ENCODE results near the gene NTN4.

Gene NTN4

DNA sequence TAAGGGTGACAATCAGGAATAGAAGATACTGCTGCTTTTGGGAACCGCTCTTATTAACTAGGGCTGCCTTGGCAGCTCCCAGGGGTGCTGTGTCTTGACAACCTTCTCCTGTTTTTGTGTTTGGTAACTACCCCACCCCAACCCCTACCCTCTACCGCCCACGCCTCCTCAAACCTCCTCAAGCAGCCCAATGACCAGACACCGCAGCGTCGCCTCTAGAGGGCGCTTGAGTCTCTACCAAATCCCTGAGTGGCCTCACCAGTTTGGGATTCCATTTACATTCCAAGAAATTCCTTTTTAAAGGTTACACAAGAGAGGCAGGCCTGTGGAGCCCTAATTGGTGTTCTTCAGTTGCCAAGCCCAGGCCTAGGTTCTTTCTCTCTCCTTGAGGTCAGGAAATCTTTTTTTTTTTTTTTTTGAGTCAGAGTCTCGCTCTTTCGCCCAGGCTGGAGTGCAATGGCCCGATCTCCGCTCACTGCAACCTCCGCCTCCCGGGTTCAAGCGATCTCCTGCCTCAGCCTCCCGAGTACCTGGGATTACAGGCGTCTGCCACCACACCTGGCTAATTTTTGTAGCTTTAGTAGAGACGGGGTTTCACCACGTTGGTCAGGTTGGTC, 166.9 kb downstream of the NTN4 start:
- TF ChIP-seq FOXP2 (optimal IDR thresholded peaks at IDR 0.05; ENCODE audit: borderline replicate concordance, extremely low read depth, extremely low read length, insufficient read depth), result no peak
- TF ChIP-seq POLR2AphosphoS5 (IDR thresholded peaks at IDR 0.05; ENCODE audit: low read depth, low read length), result no peak
- TF ChIP-seq, protein P1, sequence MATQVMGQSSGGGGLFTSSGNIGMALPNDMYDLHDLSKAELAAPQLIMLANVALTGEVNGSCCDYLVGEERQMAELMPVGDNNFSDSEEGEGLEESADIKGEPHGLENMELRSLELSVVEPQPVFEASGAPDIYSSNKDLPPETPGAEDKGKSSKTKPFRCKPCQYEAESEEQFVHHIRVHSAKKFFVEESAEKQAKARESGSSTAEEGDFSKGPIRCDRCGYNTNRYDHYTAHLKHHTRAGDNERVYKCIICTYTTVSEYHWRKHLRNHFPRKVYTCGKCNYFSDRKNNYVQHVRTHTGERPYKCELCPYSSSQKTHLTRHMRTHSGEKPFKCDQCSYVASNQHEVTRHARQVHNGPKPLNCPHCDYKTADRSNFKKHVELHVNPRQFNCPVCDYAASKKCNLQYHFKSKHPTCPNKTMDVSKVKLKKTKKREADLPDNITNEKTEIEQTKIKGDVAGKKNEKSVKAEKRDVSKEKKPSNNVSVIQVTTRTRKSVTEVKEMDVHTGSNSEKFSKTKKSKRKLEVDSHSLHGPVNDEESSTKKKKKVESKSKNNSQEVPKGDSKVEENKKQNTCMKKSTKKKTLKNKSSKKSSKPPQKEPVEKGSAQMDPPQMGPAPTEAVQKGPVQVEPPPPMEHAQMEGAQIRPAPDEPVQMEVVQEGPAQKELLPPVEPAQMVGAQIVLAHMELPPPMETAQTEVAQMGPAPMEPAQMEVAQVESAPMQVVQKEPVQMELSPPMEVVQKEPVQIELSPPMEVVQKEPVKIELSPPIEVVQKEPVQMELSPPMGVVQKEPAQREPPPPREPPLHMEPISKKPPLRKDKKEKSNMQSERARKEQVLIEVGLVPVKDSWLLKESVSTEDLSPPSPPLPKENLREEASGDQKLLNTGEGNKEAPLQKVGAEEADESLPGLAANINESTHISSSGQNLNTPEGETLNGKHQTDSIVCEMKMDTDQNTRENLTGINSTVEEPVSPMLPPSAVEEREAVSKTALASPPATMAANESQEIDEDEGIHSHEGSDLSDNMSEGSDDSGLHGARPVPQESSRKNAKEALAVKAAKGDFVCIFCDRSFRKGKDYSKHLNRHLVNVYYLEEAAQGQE (IDR thresholded peaks at IDR 0.05; ENCODE audit: insufficient read depth in 1 of 2, low read depth in 2 of 2, low read length in 2 of 2), result no peak
- no peak for TF ChIP-seq SIN3A (IDR thresholded peaks at IDR 0.05; ENCODE audit: borderline replicate concordance, insufficient read depth, low read length)
- no peak for TF ChIP-seq TAF1 (IDR thresholded peaks at IDR 0.05; ENCODE audit: borderline replicate concordance, insufficient read depth, low read length)

DNA sequence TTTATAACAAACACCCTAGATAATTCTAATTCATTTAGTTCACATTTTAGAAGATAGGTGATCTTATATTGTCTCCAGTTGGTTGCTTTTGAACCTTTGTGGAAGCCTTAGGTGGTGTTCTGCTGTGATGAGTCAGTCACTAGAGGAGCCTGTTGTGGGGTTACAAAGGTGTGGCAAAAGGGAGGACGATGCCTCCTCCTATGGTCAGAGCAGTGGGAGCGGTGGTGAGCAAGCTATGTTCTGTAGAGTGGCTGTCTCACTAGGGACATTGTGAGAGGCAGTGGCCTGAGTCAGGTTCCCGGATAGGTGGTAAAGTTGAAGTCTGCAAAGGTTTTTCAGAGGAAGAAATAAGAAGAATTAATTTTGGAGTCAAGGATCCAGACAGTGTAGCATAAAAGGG, 167.7 kb downstream of the NTN4 start:
- TF ChIP-seq FOXP2 (optimal IDR thresholded peaks at IDR 0.05; ENCODE audit: borderline replicate concordance, extremely low read depth, extremely low read length, insufficient read depth) (no peak), POLR2AphosphoS5 (IDR thresholded peaks at IDR 0.05; ENCODE audit: low read depth, low read length) (no peak), SIN3A (IDR thresholded peaks at IDR 0.05; ENCODE audit: borderline replicate concordance, insufficient read depth, low read length) (no peak), TAF1 (IDR thresholded peaks at IDR 0.05; ENCODE audit: borderline replicate concordance, insufficient read depth, low read length) (no peak)
- TF ChIP-seq, protein P1 (IDR thresholded peaks at IDR 0.05; ENCODE audit: insufficient read depth in 1 of 2, low read depth in 2 of 2, low read length in 2 of 2), result no peak

DNA sequence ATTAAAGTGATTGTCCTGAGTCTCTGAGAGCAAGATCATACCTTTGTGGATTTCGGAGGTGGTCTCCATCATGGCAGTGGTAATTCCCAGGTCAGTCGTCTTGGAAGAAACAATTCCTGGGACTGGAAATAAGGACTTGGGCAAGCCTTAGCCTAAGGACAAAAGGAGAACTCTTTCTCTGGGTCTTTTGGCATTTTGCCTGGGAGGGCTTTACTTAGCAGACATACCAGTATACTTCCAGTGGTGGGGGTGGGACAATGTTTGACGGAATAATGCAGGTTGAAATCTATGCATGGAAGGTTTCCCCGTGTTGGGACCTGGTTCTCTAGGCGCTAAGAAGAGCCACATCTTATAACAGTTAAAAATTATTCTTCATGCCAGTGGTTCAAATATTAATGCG, 168.8 kb downstream of the NTN4 start:
- TF ChIP-seq SIN3A (IDR thresholded peaks at IDR 0.05; ENCODE audit: borderline replicate concordance, insufficient read depth, low read length) (no peak), FOXP2 (optimal IDR thresholded peaks at IDR 0.05; ENCODE audit: borderline replicate concordance, extremely low read depth, extremely low read length, insufficient read depth) (no peak), POLR2AphosphoS5 (IDR thresholded peaks at IDR 0.05; ENCODE audit: low read depth, low read length) (no peak), TAF1 (IDR thresholded peaks at IDR 0.05; ENCODE audit: borderline replicate concordance, insufficient read depth, low read length) (no peak)
- TF ChIP-seq, protein P1 (IDR thresholded peaks at IDR 0.05; ENCODE audit: insufficient read depth in 1 of 2, low read depth in 2 of 2, low read length in 2 of 2), result no peak

DNA sequence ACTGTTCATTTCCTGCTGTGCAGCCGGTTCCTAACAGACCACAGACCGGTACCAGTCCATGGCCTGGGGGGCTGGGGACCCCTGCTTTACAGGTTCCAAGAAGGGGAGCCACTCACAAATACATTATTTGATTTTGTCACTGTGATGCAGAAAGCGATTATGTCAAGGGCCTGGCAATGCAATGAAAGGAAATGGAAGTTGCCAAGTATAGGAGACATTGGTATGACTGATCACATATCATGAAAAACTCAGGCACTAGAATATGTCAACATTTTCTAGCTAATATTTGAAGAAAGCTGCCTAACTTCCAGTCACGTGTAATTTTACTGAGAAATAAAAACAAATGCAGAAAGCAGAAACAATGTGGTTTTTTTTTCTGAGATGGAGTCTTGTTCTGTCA, 170.4 kb downstream of the NTN4 start:
- TF ChIP-seq, protein P1 (IDR thresholded peaks at IDR 0.05; ENCODE audit: insufficient read depth in 1 of 2, low read depth in 2 of 2, low read length in 2 of 2), result no peak
- no peak for TF ChIP-seq TAF1 (IDR thresholded peaks at IDR 0.05; ENCODE audit: borderline replicate concordance, insufficient read depth, low read length)
- TF ChIP-seq FOXP2 (optimal IDR thresholded peaks at IDR 0.05; ENCODE audit: borderline replicate concordance, extremely low read depth, extremely low read length, insufficient read depth), result no peak
- TF ChIP-seq POLR2AphosphoS5 (IDR thresholded peaks at IDR 0.05; ENCODE audit: low read depth, low read length), result no peak
- TF ChIP-seq SIN3A (IDR thresholded peaks at IDR 0.05; ENCODE audit: borderline replicate concordance, insufficient read depth, low read length), result no peak

All from PFSK-1 (cell line).